Measurements from ENCODE around the gene NECTIN4. TPM values are rescaled to one million over a fixed set of nuclear protein-coding genes. Genes with fewer than 3 reads are reported as not detected.

Gene NECTIN4
- total RNA-seq, 2 experiments from 2014 or later = 0.05 TPM; not detected in 1

Other genes starting within 250 kb of the NECTIN4 start
- gene CD244, start 226.7 kb downstream of the NECTIN4 start, total RNA-seq = under 1 TPM in 1 of 2 experiments, not detected in 1; 0.14 TPM
- not detected for gene ITLN1, start 204.4 kb downstream of the NECTIN4 start, total RNA-seq
- not detected for gene ITLN2, start 134.7 kb downstream of the NECTIN4 start, total RNA-seq
- 10 to 100 TPM; 21.3 to 25.3 TPM for gene F11R, start 68.4 kb downstream of the NECTIN4 start, total RNA-seq
- 10 to 100 TPM; 70.2 to 77.7 TPM for gene TSTD1, start 50.6 kb downstream of the NECTIN4 start, total RNA-seq
- 10 to 100 TPM; 43.4 to 43.7 TPM for gene USF1, start 43.6 kb downstream of the NECTIN4 start, total RNA-seq
- gene ARHGAP30, start 19.7 kb downstream of the NECTIN4 start, total RNA-seq = 100 to 1,000 TPM; 171 to 178 TPM
- gene KLHDC9, start 8.8 kb upstream of the NECTIN4 start, total RNA-seq = 1 to 10 TPM; 1.2 to 1.6 TPM
- 100 to 1,000 TPM; 152 to 155 TPM for gene PFDN2, start 28.5 kb upstream of the NECTIN4 start, total RNA-seq
- gene NIT1, start 28.5 kb upstream of the NECTIN4 start, total RNA-seq = 10 to 100 TPM; 65.2 to 66.5 TPM
- 10 to 100 TPM; 35.0 to 40.2 TPM for gene DEDD, start 43.1 kb upstream of the NECTIN4 start, total RNA-seq
- 10 to 100 TPM; 87.7 to 91.0 TPM for gene UFC1, start 64.4 kb upstream of the NECTIN4 start, total RNA-seq
- 10 to 100 TPM; 25.4 to 28.6 TPM for gene USP21, start 69.9 kb upstream of the NECTIN4 start, total RNA-seq
- gene PPOX, start 76.9 kb upstream of the NECTIN4 start, total RNA-seq = 10 to 100 TPM; 27.0 to 30.7 TPM
- 10 to 100 TPM; 46.3 to 50.9 TPM for gene B4GALT3, start 87.9 kb upstream of the NECTIN4 start, total RNA-seq
- 1 to 10 TPM; 2.3 to 3.0 TPM for gene ADAMTS4, start 109.5 kb upstream of the NECTIN4 start, total RNA-seq
- gene NDUFS2, start 112.8 kb upstream of the NECTIN4 start, total RNA-seq = 100 to 1,000 TPM in 1 of 2 experiments, 10 to 100 TPM in 1; 98.3 to 103 TPM
- gene FCER1G, start 125.7 kb upstream of the NECTIN4 start, total RNA-seq = 1 to 10 TPM in 1 of 2 experiments, under 1 TPM in 1; 0.99 to 2.0 TPM
- not detected for gene APOA2, start 134.1 kb upstream of the NECTIN4 start, total RNA-seq
- 10 to 100 TPM; 14.8 to 15.4 TPM for gene TOMM40L, start 136.5 kb upstream of the NECTIN4 start, total RNA-seq
- not detected for gene NR1I3, start 148.6 kb upstream of the NECTIN4 start, total RNA-seq
- gene PCP4L1, start 169.2 kb upstream of the NECTIN4 start, total RNA-seq = under 1 TPM in 1 of 2 experiments, not detected in 1; 0.22 TPM
- 1 to 10 TPM; 3.7 to 5.8 TPM for gene MPZ, start 220.4 kb upstream of the NECTIN4 start, total RNA-seq
- 100 to 1,000 TPM; 212 to 215 TPM for gene SDHC, start 224.8 kb upstream of the NECTIN4 start, total RNA-seq

All from activated CD4-positive, alpha-beta memory T cell treated with anti-CD3 and anti-CD28 coated beads for 36 hours (primary cell).